Neuronal stem cell (in vitro differentiated cells): ENCODE measurements around the gene LY86.

Source experiments
- DNase-seq: peaks from one replicate; pipeline ENCODE4 v3.0.0-alpha.2; 2013; ENCODE audit warnings: low spot score
- H2AFZ ChIP-seq: one replicate; pipeline ENCODE4 v1.6.1; 2013; ENCODE audit warnings: mild to moderate bottlenecking, low read length, inconsistent platforms
- H2AK5ac ChIP-seq: 2 replicates; pipeline ENCODE4 v1.6.1; 2013; ENCODE audit warnings: low read depth, mild to moderate bottlenecking, inconsistent platforms, low read length, moderate library complexity, mixed read lengths
- H2BK120ac ChIP-seq: 2 replicates; pipeline ENCODE4 v1.6.1; 2013; ENCODE audit warnings: low read depth, mild to moderate bottlenecking, inconsistent platforms, low read length, moderate library complexity, mixed read lengths
- H2BK12ac ChIP-seq: one replicate; pipeline ENCODE4 v1.6.1; 2013; ENCODE audit warnings: low read length, inconsistent platforms
- H2BK15ac ChIP-seq: 2 replicates; pipeline ENCODE4 v1.6.1; 2013; ENCODE audit warnings: mild to moderate bottlenecking, low read length, inconsistent platforms, mixed read lengths
- H2BK5ac ChIP-seq: one replicate; pipeline ENCODE4 v1.6.1; 2013; ENCODE audit warnings: inconsistent platforms, mild to moderate bottlenecking, low read length, moderate library complexity
- H3K14ac ChIP-seq: one replicate; pipeline ENCODE4 v1.6.1; 2013; ENCODE audit warnings: low read length, inconsistent platforms
- H3K18ac ChIP-seq: 2 replicates; pipeline ENCODE4 v1.6.1; 2013; ENCODE audit warnings: low read length, inconsistent platforms
- H3K23ac ChIP-seq: 2 replicates; pipeline ENCODE4 v1.6.1; 2013; ENCODE audit warnings: low read depth, mild to moderate bottlenecking, mixed read lengths, low read length, inconsistent platforms; ENCODE audit not compliant: poor library complexity
- H3K27ac ChIP-seq: replicated peaks from 3 replicates; pipeline ENCODE4 v1.5.1; 2013; ENCODE audit warnings: low read length, inconsistent platforms
- H3K27me3 ChIP-seq, 3 experiments: 2 replicates each; pipeline ENCODE4 v1.6.1; 2013; ENCODE audit warnings: low read length in 3 of 3, mild to moderate bottlenecking in 2 of 3, inconsistent platforms in 1 of 3, low read depth in 1 of 3, mixed read lengths in 1 of 3, moderate library complexity in 1 of 3; ENCODE audit not compliant: control insufficient read depth in 3 of 3, insufficient read depth in 3 of 3
- H3K36me3 ChIP-seq, 2 donors: replicated peaks in 1 of 2; 2 replicates each; pipeline ENCODE4 v1.6.1; 2013; ENCODE audit warnings: low read length in 2 of 2; ENCODE audit not compliant: control insufficient read depth in 2 of 2, insufficient read depth in 2 of 2
- H3K4ac ChIP-seq: 2 replicates; pipeline ENCODE4 v1.6.1; 2013; ENCODE audit warnings: inconsistent platforms, mild to moderate bottlenecking, low read length, moderate library complexity
- H3K4me1 ChIP-seq, 2 donors: 1 replicate in 1 of 2; 2 replicates in 1 of 2; pipeline ENCODE4 v1.6.1; 2013; ENCODE audit warnings: low read length in 2 of 2, low read depth in 1 of 2; ENCODE audit not compliant: control insufficient read depth in 2 of 2, insufficient read depth in 1 of 2
- H3K4me2 ChIP-seq: one replicate; pipeline ENCODE4 v1.6.1; 2013; ENCODE audit warnings: mild to moderate bottlenecking, low read length, inconsistent platforms; ENCODE audit not compliant: insufficient read depth, poor library complexity, severe bottlenecking
- H3K4me3 ChIP-seq, 2 donors: 2 replicates each; pipeline ENCODE4 v1.5.1; 2013; ENCODE audit warnings: low read length in 2 of 2, mild to moderate bottlenecking in 2 of 2, inconsistent platforms in 1 of 2, moderate library complexity in 1 of 2
- H3K79me1 ChIP-seq: one replicate; pipeline ENCODE4 v1.6.1; 2013; ENCODE audit warnings: low read depth, mild to moderate bottlenecking, inconsistent platforms, low read length, moderate library complexity
- H3K9ac ChIP-seq: one replicate; pipeline ENCODE4 v1.6.1; 2013; ENCODE audit warnings: mild to moderate bottlenecking, low read depth, low read length, inconsistent platforms; ENCODE audit not compliant: poor library complexity
- H3K9me3 ChIP-seq, 2 donors: replicated peaks in 1 of 2; 2 replicates each; pipeline versions ENCODE3 to v1.6.1; 2013; ENCODE audit warnings: low read length in 2 of 2, mild to moderate bottlenecking in 2 of 2, inconsistent platforms in 1 of 2, low read depth in 1 of 2, mixed read lengths in 1 of 2, moderate library complexity in 1 of 2; ENCODE audit not compliant: control insufficient read depth in 2 of 2, insufficient read depth in 1 of 2
- H4K8ac ChIP-seq: one replicate; pipeline ENCODE4 v1.6.1; 2013; ENCODE audit warnings: low read depth, mild to moderate bottlenecking, inconsistent platforms, low read length, moderate library complexity
- H4K91ac ChIP-seq: one replicate; pipeline ENCODE4 v1.6.1; 2013; ENCODE audit warnings: low read length, low read depth, mild to moderate bottlenecking, inconsistent platforms; ENCODE audit not compliant: poor library complexity
- WGBS, 2 donors: extraction: QIAGEN DNeasy Blood & Tissue Kit; methylation state at CpG; one replicate each; pipeline ENCODE4 v1.1.7; 2013; ENCODE audit warnings: missing lambda C conversion rate in 2 of 2, mixed read lengths in 1 of 2; ENCODE audit not compliant: insufficient read length in 2 of 2, insufficient replicate concordance in 1 of 2; ENCODE audit errors: extremely low coverage in 2 of 2; 5-methylcytosine and 5-hydroxymethylcytosine counted together

The LY86 gene

GRCh38 chr6:6556161-6556737 lies 32.3 kb upstream of the LY86 start:
- DNase-seq, result no peak
- no peak overlapping the region for H3K4ac ChIP-seq
- H3K36me3 ChIP-seq, result no peaks in the 10 kb centered on the region
- no CpG with 5 or more reads among the region's 7 CpGs for WGBS, 2 donors
- H3K9me3 ChIP-seq, result no peaks in the 10 kb centered on the region
- H3K27me3 ChIP-seq, result no peaks in the 10 kb centered on the region
- H2BK120ac ChIP-seq, result no peak overlapping the region
- no peak overlapping the region for H2BK5ac ChIP-seq
- H4K91ac ChIP-seq, result no peak overlapping the region
- H2BK15ac ChIP-seq, result no peak overlapping the region
- H3K79me1 ChIP-seq, result no peaks in the 10 kb centered on the region
- H3K4me2 ChIP-seq, result no peak overlapping the region
- no peak overlapping the region for H3K27ac ChIP-seq
- H2AFZ ChIP-seq, result no peak overlapping the region
- no peaks in the 10 kb centered on the region for H3K4me1 ChIP-seq
- no peak overlapping the region for H2AK5ac ChIP-seq
- no peak overlapping the region for H3K23ac ChIP-seq
- no peak overlapping the region for H3K18ac ChIP-seq
- no peak overlapping the region for H2BK12ac ChIP-seq
- H3K14ac ChIP-seq, result no peak overlapping the region
- no peak overlapping the region for H3K9ac ChIP-seq
- H4K8ac ChIP-seq, result no peak overlapping the region
- H3K4me3 ChIP-seq, result no peak overlapping the region

DNA sequence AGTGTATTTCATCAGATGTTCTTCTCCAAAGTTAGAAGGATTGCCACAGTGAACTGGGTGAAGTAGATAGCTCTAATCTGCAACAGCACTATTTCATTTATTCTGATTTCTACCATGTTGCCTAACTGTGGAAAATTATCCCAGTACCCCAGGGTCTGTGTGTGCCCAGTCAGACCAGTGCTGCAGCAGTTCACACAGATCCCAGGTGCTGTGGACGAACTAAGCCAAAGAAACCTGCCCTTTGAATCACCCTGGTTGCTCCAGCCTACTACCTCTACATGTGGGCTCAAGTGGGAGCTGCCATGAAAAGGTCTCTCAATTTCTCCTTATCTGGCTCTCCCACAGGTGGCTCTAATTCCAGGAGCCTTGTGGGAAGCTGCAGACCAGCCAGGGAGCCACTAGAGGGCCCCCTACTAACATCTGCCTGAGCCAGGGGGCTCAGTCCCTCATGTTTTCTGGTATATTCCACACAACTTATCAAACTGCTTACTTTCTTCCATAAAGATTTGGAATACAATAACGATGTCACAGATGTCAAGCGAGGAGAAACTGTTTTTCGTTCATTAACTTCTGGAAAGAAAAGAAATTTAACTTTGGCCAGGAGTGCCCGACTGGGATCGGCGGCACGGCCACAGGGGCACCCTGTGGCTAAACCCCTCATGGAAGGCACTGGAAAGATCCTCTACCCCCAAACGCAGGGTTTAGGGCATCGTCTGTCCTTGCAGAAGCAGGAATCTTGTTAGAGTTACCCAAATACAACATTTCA lies 31.6 kb upstream of the LY86 start:
- Histone ChIP-seq H3K4ac (no peak overlapping the region), H3K18ac (no peak overlapping the region), H2BK15ac (no peak overlapping the region), H3K4me1 (no peaks in the 10 kb centered on the region), H3K9me3 (no peaks in the 10 kb centered on the region), H3K14ac (no peak overlapping the region), H2AFZ (no peak overlapping the region), H3K23ac (no peak overlapping the region), H3K27me3 (no peaks in the 10 kb centered on the region), H4K91ac (no peak overlapping the region), H3K4me2 (no peak overlapping the region), H2BK5ac (no peak overlapping the region), H3K36me3 (no peaks in the 10 kb centered on the region), H3K4me3 (no peak overlapping the region), H3K27ac (no peak overlapping the region), H2BK12ac (no peak overlapping the region), H2AK5ac (no peak overlapping the region), H3K79me1 (no peaks in the 10 kb centered on the region), H3K9ac (no peak overlapping the region), H2BK120ac (no peak overlapping the region), H4K8ac (no peak overlapping the region)
- peak; percentile 37 for DNase-seq
- no CpG with 5 or more reads among the region's 10 CpGs for WGBS, 2 donors

GRCh38 chr6:6557504-6557839 lies 31.0 kb upstream of the LY86 start:
- no peak overlapping the region for H3K4me2 ChIP-seq
- DNase-seq, result no peak
- H3K9me3 ChIP-seq, result no peaks in the 10 kb centered on the region
- no peaks in the 10 kb centered on the region for H3K79me1 ChIP-seq
- no peaks in the 10 kb centered on the region for H3K36me3 ChIP-seq
- no peak overlapping the region for H3K14ac ChIP-seq
- H3K18ac ChIP-seq, result no peak overlapping the region
- no peak overlapping the region for H4K91ac ChIP-seq
- no peak overlapping the region for H4K8ac ChIP-seq
- H2AK5ac ChIP-seq, result no peak overlapping the region
- no peak overlapping the region for H2AFZ ChIP-seq
- no peak overlapping the region for H2BK15ac ChIP-seq
- no CpG with 5 or more reads among the region's 4 CpGs for WGBS, 2 donors
- H3K9ac ChIP-seq, result no peak overlapping the region
- no peak overlapping the region for H3K27ac ChIP-seq
- no peak overlapping the region for H2BK120ac ChIP-seq
- H2BK5ac ChIP-seq, result no peak overlapping the region
- H3K4me1 ChIP-seq, result no peaks in the 10 kb centered on the region
- no peak overlapping the region for H2BK12ac ChIP-seq
- no peaks in the 10 kb centered on the region for H3K27me3 ChIP-seq
- H3K23ac ChIP-seq, result no peak overlapping the region
- no peak overlapping the region for H3K4me3 ChIP-seq
- no peak overlapping the region for H3K4ac ChIP-seq

GRCh38 chr6:6557886-6558285 lies 30.6 kb upstream of the LY86 start:
- no peak overlapping the region for H4K8ac ChIP-seq
- DNase-seq, result no peak
- no peak overlapping the region for H2BK15ac ChIP-seq
- H2BK12ac ChIP-seq, result no peak overlapping the region
- H3K79me1 ChIP-seq, result no peaks in the 10 kb centered on the region
- no peaks in the 10 kb centered on the region for H3K27me3 ChIP-seq
- no peaks in the 10 kb centered on the region for H3K4me1 ChIP-seq
- H3K9ac ChIP-seq, result no peak overlapping the region
- H2AFZ ChIP-seq, result no peak overlapping the region
- H3K4me3 ChIP-seq, result no peak overlapping the region
- H2AK5ac ChIP-seq, result no peak overlapping the region
- H3K4ac ChIP-seq, result no peak overlapping the region
- H2BK5ac ChIP-seq, result no peak overlapping the region
- H3K9me3 ChIP-seq, result no peaks in the 10 kb centered on the region
- no peak overlapping the region for H3K18ac ChIP-seq
- no peak overlapping the region for H2BK120ac ChIP-seq
- H3K23ac ChIP-seq, result no peak overlapping the region
- H3K4me2 ChIP-seq, result no peak overlapping the region
- H4K91ac ChIP-seq, result no peak overlapping the region
- H3K14ac ChIP-seq, result no peak overlapping the region
- 100% methylated on average over 1 of the region's 7 CpGs; no CpG with 5 or more reads in 1 of the 2 donors for WGBS, 2 donors
- H3K36me3 ChIP-seq, result no peaks in the 10 kb centered on the region
- H3K27ac ChIP-seq, result no peak overlapping the region
